Spleen (tissue), 7 donors: ENCODE measurements around the gene TUSC1.

Experiments
- CTCF ChIP-seq, 11 experiments: fragments of 200-600 bp in 7 of 11; fragments of 450-650 bp in 4 of 11; sonication (generic) in 4 of 11; IDR thresholded peaks in 8 of 11; conservative IDR thresholded peaks in 3 of 11; 1 replicate in 7 of 11; 2 replicates in 4 of 11; pipeline versions ENCODE4 v1.4.0 to v1.8.0; 2016 to 2021; ENCODE audit warnings: antibody characterized with exemption in 11 of 11, inconsistent platforms in 4 of 11, mild to moderate bottlenecking in 1 of 11
- POLR2A ChIP-seq, 3 donors: fragments of 450-650 bp; IDR thresholded peaks; one replicate each; pipeline ENCODE4 v1.5.1; 2017; ENCODE audit warnings: antibody characterized with exemption in 3 of 3, mild to moderate bottlenecking in 1 of 3
- POLR2AphosphoS5 ChIP-seq, 3 donors: sonication (generic); formaldehyde crosslinking; IDR thresholded peaks; one replicate each; pipeline ENCODE4 v1.5.1; 2017; ENCODE audit warnings: antibody characterized with exemption in 3 of 3
- donor health status: DM: no; HTN: no; CAD: no; lungs with moderate emphysema.
- donor health status: DM: no; HTN: no; CAD: no.
- donor health status: DM: no; HTN: no; CAD: no.

GRCh38 chr9:25684321-25684720 lies 6.1 kb upstream of the TUSC1 start:
- no peak for TF ChIP-seq CTCF (IDR thresholded peaks at IDR 0.05 in 8 of 11, conservative IDR thresholded peaks at IDR 0.05 in 3 of 11)
- TF ChIP-seq POLR2A (IDR thresholded peaks at IDR 0.05), result no peak
- no peak for TF ChIP-seq POLR2AphosphoS5 (IDR thresholded peaks at IDR 0.05)
